HG02759 (cell line): ENCODE results near the gene CBY2.

Source experiments
- ATAC-seq: cut with Tn5 transposase; IDR thresholded peaks from one replicate; pipeline ENCODE4 v1.9.1; 2021; ENCODE audit warnings: mild to moderate bottlenecking, moderate library complexity; ENCODE audit not compliant: unreplicated experiment

CBY2 gene

GRCh38 chr13:45700971-45701900 is 884 bp upstream of the CBY2 start:
- ATAC-seq = peak; percentile 63

DNA sequence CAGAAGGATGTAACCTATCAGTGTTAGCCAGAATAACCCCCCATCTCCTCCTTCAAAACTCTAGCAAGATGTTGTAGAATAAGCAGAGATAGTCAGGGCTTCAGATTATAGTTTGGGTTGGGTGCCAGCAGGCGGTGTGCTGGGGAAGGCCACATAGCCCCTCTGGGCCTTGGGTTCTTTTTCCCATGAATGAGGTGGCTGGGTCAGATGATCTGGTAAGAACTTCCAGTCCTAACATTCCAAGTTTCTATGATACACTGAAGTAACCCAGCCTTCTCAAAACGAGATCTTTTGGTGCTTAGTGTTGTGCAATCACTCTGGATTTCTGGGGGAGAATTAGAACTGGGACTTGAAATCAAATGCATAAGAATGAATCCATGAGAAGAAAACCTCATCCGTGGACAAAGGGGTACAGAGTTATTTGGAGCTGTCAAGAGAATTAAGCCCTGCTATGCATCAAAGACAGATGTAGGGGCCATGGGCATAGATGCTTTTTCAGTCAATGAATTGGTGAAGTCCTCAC is 810 bp downstream of the CBY2 start:
- no peak for ATAC-seq

GRCh38 chr13:45704211-45704739 is 2.2 kb downstream of the CBY2 start:
- no peak for ATAC-seq

- ATAC-seq = no peak
These were observed 3.0 kb downstream of the CBY2 start for GRCh38 chr13:45704854-45705695.

DNA sequence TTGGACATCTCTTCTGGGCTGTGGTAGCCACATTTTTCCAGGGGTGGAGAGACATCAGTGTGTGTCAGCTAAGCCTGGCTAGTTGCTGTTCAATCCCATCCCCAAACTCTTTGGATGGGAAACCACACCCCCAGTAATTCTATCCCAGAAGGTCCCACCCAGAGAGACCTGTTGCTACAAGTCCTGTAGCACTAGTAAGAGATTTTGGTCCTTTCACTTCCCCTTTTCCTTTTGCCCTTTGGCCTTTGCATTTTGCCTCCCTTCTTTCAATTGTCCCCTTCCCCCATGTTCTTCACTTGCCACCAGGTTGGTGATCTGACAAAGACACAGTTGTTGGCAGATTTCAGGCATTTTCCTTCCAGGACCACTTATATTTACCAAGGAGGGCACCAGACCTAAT is 3.8 kb downstream of the CBY2 start:
- peak; percentile 53 for ATAC-seq

GRCh38 chr13:45707516-45708100 is 5.5 kb downstream of the CBY2 start:
- ATAC-seq = no peak

DNA sequence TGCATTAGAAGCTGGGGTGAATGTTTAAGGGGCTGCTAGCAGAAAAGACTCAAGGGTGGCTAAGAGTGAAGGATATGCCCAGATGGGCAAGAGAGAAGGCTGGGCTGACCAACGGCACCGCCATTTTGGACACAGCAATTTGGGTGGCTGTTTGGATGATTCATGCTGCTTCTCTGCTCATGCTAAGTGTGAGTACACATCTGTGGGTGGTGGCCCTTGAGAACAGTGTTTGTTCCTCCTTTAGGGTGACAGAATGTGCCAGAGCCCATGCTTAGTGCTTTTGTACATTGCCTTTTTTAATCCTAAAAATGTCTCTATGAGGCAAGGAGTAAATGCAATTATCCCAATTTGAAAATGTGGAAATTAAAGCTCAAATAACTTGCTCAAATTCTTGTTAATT is 9.8 kb downstream of the CBY2 start:
- ATAC-seq = no peak

- no peak for ATAC-seq
These were observed 11.1 kb downstream of the CBY2 start for GRCh38 chr13:45713106-45713690.

DNA sequence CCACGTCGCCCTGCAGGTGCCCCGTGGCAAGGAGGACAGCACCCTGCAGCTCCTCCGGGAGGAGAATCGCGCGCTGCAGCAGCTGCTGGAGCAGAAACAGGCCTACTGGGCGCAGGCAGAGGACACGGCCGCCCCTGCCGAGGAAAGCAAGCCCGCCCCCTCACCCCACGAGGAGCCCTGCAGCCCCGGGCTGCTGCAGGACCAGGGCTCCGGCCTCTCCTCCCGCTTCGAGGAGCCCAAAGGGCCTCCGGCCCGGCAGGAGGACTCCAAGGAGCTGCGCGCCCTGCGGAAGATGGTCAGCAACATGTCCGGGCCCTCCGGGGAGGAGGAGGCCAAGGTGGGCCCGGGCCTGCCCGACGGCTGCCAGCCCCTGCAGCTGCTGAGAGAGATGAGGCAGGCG is 11.6 kb downstream of the CBY2 start:
- no peak for ATAC-seq

- no peak for ATAC-seq
These were observed 12.1 kb downstream of the CBY2 start for GRCh38 chr13:45714170-45714569.

GRCh38 chr13:45715351-45715750 is 13.2 kb downstream of the CBY2 start:
- ATAC-seq = no peak

DNA sequence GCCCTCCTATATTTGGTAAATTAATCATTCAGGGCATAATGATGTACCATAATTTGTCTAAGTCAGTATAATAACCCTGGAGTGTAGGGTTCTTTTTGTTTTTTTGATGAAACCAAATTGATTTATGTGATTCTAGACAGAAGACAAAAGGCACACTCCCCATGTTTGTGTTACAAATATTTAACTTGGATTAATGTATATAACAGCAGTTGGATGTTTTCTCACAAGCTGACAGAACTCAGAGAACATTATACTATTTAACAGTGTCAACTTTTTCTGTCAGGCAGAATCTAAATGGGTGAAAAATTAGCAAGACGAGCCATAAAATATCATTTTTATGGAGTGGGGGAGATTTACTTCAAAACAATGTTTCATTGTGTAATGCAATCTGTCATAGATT is 15.2 kb downstream of the CBY2 start:
- ATAC-seq = no peak

GRCh38 chr13:45718063-45718462 is 15.9 kb downstream of the CBY2 start:
- peak; percentile 73 for ATAC-seq

DNA sequence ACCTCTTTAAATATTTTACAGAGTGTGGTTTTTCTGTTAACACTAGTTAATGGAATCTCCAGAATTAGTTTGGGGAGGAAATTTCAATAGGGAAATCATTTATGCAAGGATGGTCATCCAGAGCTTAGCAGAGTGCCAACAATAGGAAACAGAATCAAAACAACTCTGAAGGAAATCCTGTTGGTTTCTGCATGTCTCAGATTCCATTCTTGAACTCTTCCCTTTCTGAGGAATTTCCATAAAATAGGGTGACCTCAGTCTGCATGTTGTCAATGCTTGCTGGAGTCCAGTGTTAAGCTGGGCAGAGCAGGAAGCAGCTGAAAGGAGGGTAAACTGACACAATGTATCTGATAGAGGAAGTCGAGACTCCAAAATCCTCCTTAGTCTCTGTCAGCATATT is 16.9 kb downstream of the CBY2 start:
- no peak for ATAC-seq

DNA sequence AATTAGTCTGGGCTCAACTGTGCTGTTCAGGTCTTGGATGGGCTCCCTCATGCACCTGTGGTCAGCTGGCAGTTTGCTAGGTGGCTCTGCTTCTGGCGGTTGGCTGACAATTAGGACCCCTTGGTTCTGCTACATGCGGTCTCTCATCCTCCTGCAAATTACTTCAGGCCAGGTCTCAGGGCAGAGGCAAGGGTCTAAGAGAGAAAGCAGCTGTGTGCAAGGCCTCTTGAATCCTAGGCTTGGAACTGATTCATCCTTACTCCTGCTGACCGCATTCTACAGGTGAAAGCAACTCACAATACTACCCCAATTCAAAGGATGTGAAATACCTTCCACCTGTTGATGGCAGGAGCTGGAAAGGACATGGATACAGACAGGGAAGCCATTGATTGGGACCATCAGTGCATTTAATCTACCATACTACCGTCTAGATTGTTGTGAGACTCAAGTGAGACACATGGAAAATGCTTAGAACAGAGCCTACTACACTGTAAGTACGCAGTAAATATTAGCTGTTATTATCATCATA is 19.1 kb downstream of the CBY2 start:
- ATAC-seq = no peak

- ATAC-seq = no peak
These were observed 21.7 kb downstream of the CBY2 start for GRCh38 chr13:45723798-45724197.

- ATAC-seq = peak; percentile 62
These were observed 26.6 kb downstream of the CBY2 start for GRCh38 chr13:45728759-45729158.

GRCh38 chr13:45731455-45731854 is 29.3 kb downstream of the CBY2 start:
- ATAC-seq = no peak

GRCh38 chr13:45732916-45733315 is 30.8 kb downstream of the CBY2 start:
- no peak for ATAC-seq

DNA sequence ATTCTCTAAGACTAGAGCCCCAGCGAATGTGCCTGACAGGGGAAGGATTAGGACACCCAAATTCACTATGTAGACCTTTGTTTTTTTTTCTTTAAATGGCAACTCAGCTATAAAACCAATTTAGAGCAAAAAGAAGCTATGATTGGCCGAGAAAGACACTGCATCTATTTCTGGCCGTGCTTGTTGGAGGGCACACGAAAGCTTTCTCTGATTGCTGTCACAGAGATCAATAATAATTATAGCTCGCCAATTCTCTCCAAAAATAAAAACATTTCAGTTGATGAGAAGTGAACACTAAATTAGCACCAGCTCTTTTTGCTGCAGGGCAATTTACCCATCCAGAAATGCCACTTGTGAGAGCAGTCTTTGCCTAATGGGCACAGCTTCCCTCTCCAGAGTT is 31.2 kb downstream of the CBY2 start:
- ATAC-seq = no peak
